Mucosa of descending colon (tissue), 3 donors: ENCODE measurements around the gene TMEM135. TPM values are rescaled to one million over a fixed set of nuclear protein-coding genes. Genes with fewer than 3 reads are reported as not detected.

Experiments
- ATAC-seq: fragments of 200-7000 bp; cut with Tn5 transposase; one replicate; pipeline ENCODE4 v1.9.1; 2020; ENCODE audit warnings: mild to moderate bottlenecking, moderate library complexity
- DNase-seq, 3 donors: peaks; one replicate each; pipeline ENCODE4 v3.0.0-alpha.2; 2020
- H3K36me3 ChIP-seq: fragments of 200-600 bp; one replicate; pipeline ENCODE4 v1.8.0; 2021; ENCODE audit warnings: low read depth, mild to moderate bottlenecking
- H3K4me1 ChIP-seq: fragments of 200-600 bp; one replicate; pipeline ENCODE4 v1.8.0; 2021; ENCODE audit warnings: low read depth, mild to moderate bottlenecking
- H3K4me3 ChIP-seq: fragments of 200-600 bp; one replicate; pipeline ENCODE4 v1.8.0; 2021; ENCODE audit warnings: mild to moderate bottlenecking
- H3K9me3 ChIP-seq: fragments of 200-600 bp; one replicate; pipeline ENCODE4 v1.8.0; 2021; ENCODE audit warnings: mild to moderate bottlenecking
- CTCF ChIP-seq: fragments of 200-600 bp; IDR thresholded peaks from one replicate; pipeline ENCODE4 v1.8.0; 2022; ENCODE audit warnings: antibody characterized with exemption, mild to moderate bottlenecking
- intact Hi-C, 2 donors: fragments of 100-400 bp; cut with DNase I in 1 of 2; cut with micrococcal nuclease in 1 of 2; formaldehyde crosslinking; loops; one replicate each; pipeline versions ENCODE4 v1.11.0 to v1.11.1; 2022; cut with DNase I, micrococcal nuclease
- total RNA-seq, 3 donors: library from RNA; stranded (reverse); fragmentation: NEBNext Ultra II Directional in 2 of 3; extraction: Animal tissue kit (Norgen Biotek cat#: 25700) in 2 of 3; gene quantifications; one replicate each; pipeline versions ENCODE4 v1.2.1 to v1.2.4, GENCODE V29; 2021 to 2023
- donor health status: DM: no; HTN: no; CAD: no; lungs with moderate emphysema.
- donor health status: DM: no; HTN: no; CAD: no.
- donor health status: DM: no; HTN: yes; CAD: no.

The TMEM135 gene
- total RNA-seq, 3 donors from 2014 or later: 32.8 to 37.6 (median 37.0) TPM

GRCh38 chr11:87198266-87198881 is 160.6 kb downstream of the TMEM135 start:
- no peaks in the 10 kb centered on the region for H3K36me3 ChIP-seq
- no peak overlapping the region for H3K4me3 ChIP-seq
- H3K4me1 ChIP-seq: no peaks in the 10 kb centered on the region
- DNase-seq (no peak), ATAC-seq (no peak)
- no peaks in the 10 kb centered on the region for H3K9me3 ChIP-seq
- intact Hi-C loops: no loop called here
- no peak for TF ChIP-seq CTCF

- ATAC-seq: no peak
- intact Hi-C loops: no loop called here
- no peak for DNase-seq
- no peaks in the 10 kb centered on the region for H3K4me1 ChIP-seq
- H3K4me3 ChIP-seq: no peak overlapping the region
- no peaks in the 10 kb centered on the region for H3K36me3 ChIP-seq
- TF ChIP-seq CTCF: no peak
- H3K9me3 ChIP-seq: no peaks in the 10 kb centered on the region
These were observed 163.6 kb downstream of the TMEM135 start for GRCh38 chr11:87201376-87201775.

GRCh38 chr11:87203907-87204602 is 166.3 kb downstream of the TMEM135 start:
- no peaks in the 10 kb centered on the region for H3K9me3 ChIP-seq
- intact Hi-C loops: no loop called here
- H3K4me1 ChIP-seq: no peaks in the 10 kb centered on the region
- no peak for TF ChIP-seq CTCF
- ATAC-seq (no peak), DNase-seq (no peak)
- H3K4me3 ChIP-seq: no peak overlapping the region
- no peaks in the 10 kb centered on the region for H3K36me3 ChIP-seq

GRCh38 chr11:87212891-87213290 is 175.2 kb downstream of the TMEM135 start:
- ATAC-seq (no peak), DNase-seq (no peak)
- Histone ChIP-seq H3K4me1 (no peaks in the 10 kb centered on the region), H3K9me3 (no peaks in the 10 kb centered on the region), H3K4me3 (no peak overlapping the region), H3K36me3 (no peaks in the 10 kb centered on the region)
- intact Hi-C loops: no loop called here
- no peak for TF ChIP-seq CTCF

GRCh38 chr11:87213444-87213843 is 175.7 kb downstream of the TMEM135 start:
- intact Hi-C loops: no loop called here
- Histone ChIP-seq H3K4me3 (no peak overlapping the region), H3K9me3 (no peaks in the 10 kb centered on the region), H3K4me1 (no peaks in the 10 kb centered on the region), H3K36me3 (no peaks in the 10 kb centered on the region)
- no peak for ATAC-seq
- no peak for DNase-seq
- no peak for TF ChIP-seq CTCF
